GM23338 (cell line): ENCODE measurements around the gene AGAP1.
A peak's percentile ranks its signal among the peaks of the same experiment; 100 is the strongest.

Experiments
- CREB1 ChIP-seq: fragments of 250-450 bp; sonication (Bioruptor Pico); IDR thresholded peaks from 2 replicates; pipeline ENCODE4 v1.5.0; 2020; ENCODE audit warnings: low read depth, mild to moderate bottlenecking, moderate library complexity
- CTCF ChIP-seq, 2 experiments: fragments of 200-600 bp in 1 of 2; sonication (generic) in 1 of 2; conservative IDR thresholded peaks; 2 replicates each; pipeline versions ENCODE4 v1.5.1 to v1.6.1; 2016 to 2017; ENCODE audit warnings: antibody characterized with exemption in 2 of 2, low read depth in 2 of 2, mild to moderate bottlenecking in 2 of 2, moderate library complexity in 1 of 2
- EZH2phosphoT487 ChIP-seq: fragments of 200-600 bp; sonication (generic); IDR thresholded peaks from one replicate; pipeline ENCODE4 v1.8.1; 2018; ENCODE audit warnings: antibody characterized with exemption; ENCODE audit not compliant: unreplicated experiment

GRCh38 chr2:236166796-236167296, 673.0 kb downstream of the AGAP1 start:
- TF ChIP-seq CTCF (conservative IDR thresholded peaks at IDR 0.05; ENCODE audit: low read depth in 2 of 2) (no peak), EZH2phosphoT487 (peak; percentile 7), CREB1 (CRISPR knock-in tag) (no peak)
